BJ (cell line): ENCODE results near the gene DNAJC8. TPM values are rescaled to one million over a fixed set of nuclear protein-coding genes. Genes with fewer than 3 reads are reported as not detected.
A peak's percentile ranks its signal among the peaks of the same experiment; 100 is the strongest.

Experiments
- CTCF ChIA-PET: fragments of 350-600 bp; formaldehyde crosslinking; extraction: SDS; loops from one replicate; lab custom pipeline; 2021; ENCODE audit warnings: antibody characterized with exemption, inconsistent platforms; lab: Yijun Ruan, JAX
- POLR2A ChIA-PET: fragments of 300-600 bp; sonication (Branson Sonifier 250); formaldehyde crosslinking; extraction: SDS; loops from one replicate; lab custom pipeline; 2021; ENCODE audit warnings: antibody characterized with exemption; lab: Charles Lee
- DNase-seq: peaks from one replicate; pipeline ENCODE4 v3.0.0-alpha.2; 2011; ENCODE audit warnings: low read depth
- H3K27me3 ChIP-seq: 2 replicates; pipeline ENCODE4 v1.6.0; 2011; ENCODE audit warnings: low read length; ENCODE audit not compliant: control insufficient read depth, insufficient read depth
- H3K36me3 ChIP-seq: 2 replicates; pipeline ENCODE4 v1.5.1; 2011; ENCODE audit warnings: low read length; ENCODE audit not compliant: control insufficient read depth, insufficient read depth
- H3K4me3 ChIP-seq: 2 replicates; pipeline ENCODE4 v1.5.1; 2011; ENCODE audit warnings: low read depth, mild to moderate bottlenecking, control low read depth, low read length
- polyA minus RNA-seq: library from RNA; depleted of rRNA, polyadenylated mRNA; stranded (reverse); fragments of >200 nt; gene quantifications from 2 replicates; pipeline ENCODE4 v1.2.3, GENCODE V29; 2011; rRNA and poly(A)+ RNA removed
- polyA plus RNA-seq: library from polyadenylated mRNA; depleted of rRNA; stranded (reverse); fragments of >200 nt; gene quantifications from 2 replicates; pipeline ENCODE4 v1.2.3, GENCODE V29; 2011; rRNA removed
- TF ChIP-seq, protein P1 (sequence below): IDR thresholded peaks from 2 replicates; pipeline ENCODE4 v1.5.1; 2011; ENCODE audit warnings: low read depth, mild to moderate bottlenecking, control low read depth, inconsistent platforms, low read length, moderate library complexity; ENCODE audit not compliant: insufficient read depth

The DNAJC8 gene
- polyA plus RNA-seq (49.1 and 70.2 TPM in 2 replicates), polyA minus RNA-seq (14.0 and 17.1 TPM in 2 replicates)

GRCh38 chr1:28232558-28233263 lies at the start of gene DNAJC8:
DNAJC8 (minus strand) TSS chr1:28233029; CDS start chr1:28232998, 31 bp downstream.
- peak within 1 kb of the TSS; percentile 76 for H3K4me3 ChIP-seq
- TF ChIP-seq, protein P1, sequence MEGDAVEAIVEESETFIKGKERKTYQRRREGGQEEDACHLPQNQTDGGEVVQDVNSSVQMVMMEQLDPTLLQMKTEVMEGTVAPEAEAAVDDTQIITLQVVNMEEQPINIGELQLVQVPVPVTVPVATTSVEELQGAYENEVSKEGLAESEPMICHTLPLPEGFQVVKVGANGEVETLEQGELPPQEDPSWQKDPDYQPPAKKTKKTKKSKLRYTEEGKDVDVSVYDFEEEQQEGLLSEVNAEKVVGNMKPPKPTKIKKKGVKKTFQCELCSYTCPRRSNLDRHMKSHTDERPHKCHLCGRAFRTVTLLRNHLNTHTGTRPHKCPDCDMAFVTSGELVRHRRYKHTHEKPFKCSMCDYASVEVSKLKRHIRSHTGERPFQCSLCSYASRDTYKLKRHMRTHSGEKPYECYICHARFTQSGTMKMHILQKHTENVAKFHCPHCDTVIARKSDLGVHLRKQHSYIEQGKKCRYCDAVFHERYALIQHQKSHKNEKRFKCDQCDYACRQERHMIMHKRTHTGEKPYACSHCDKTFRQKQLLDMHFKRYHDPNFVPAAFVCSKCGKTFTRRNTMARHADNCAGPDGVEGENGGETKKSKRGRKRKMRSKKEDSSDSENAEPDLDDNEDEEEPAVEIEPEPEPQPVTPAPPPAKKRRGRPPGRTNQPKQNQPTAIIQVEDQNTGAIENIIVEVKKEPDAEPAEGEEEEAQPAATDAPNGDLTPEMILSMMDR = no peak
- ChIA-PET POLR2A (no interaction called here), CTCF (interaction anchor here (1.9 kb wide), 1 partner anchor 17 kb away, joined by 4 read pairs; no protein-coding TSS in a partner anchor)
- H3K27me3 ChIP-seq = no peaks in the 10 kb centered on the region
- no peaks in the 10 kb centered on the region; the same call in 1 of the 2 replicates for H3K36me3 ChIP-seq
- DNase-seq = no peak

DNA sequence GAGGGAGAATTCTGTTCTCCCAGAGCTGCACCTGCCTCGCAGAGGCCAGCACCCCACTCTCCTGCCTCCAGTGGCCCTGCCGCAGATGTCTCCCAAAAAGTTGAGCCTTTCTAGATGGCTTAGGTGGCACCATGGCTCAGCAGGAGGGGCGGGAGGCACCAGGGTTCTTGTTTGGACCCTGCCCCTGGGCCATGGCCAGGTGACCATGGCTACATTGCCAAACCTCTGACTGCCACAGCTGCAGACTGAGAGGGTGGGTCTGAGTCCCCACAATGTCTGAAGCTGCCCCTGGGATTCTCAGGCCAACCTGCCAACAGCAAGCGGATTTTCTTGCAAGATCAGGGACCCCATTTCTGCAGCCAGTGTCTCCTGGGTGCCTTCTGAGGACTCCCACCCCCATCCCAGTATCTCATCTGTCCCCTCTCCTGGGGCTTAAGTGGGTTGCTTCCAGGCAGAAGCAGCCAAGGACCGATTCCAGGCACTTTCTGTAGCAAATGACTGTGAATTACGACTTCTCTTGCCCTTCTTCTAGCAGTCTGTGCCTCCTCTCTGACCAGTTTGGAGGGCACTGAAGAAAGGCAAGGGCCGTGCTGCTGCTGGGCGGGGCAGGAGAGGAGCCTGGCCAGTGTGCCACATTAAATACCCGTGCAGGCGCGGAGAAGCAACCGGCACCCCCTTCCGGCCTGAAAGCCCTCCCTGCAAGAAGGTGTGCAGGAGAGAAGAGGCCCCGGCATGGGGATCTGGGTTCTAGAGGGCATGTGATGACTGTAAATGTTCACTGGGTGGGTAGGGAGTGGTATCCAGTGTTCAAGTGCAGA lies 49.0 kb upstream of the DNAJC8 start:
- CTCF ChIA-PET = no interaction called here
- POLR2A ChIA-PET = no interaction called here
- DNase-seq = no peak
- TF ChIP-seq, protein P1 = no peak
- Histone ChIP-seq H3K36me3 (peaks cover 49% of the 10 kb centered on the region), H3K4me3 (no peak overlapping the region), H3K27me3 (no peaks in the 10 kb centered on the region)

DNA sequence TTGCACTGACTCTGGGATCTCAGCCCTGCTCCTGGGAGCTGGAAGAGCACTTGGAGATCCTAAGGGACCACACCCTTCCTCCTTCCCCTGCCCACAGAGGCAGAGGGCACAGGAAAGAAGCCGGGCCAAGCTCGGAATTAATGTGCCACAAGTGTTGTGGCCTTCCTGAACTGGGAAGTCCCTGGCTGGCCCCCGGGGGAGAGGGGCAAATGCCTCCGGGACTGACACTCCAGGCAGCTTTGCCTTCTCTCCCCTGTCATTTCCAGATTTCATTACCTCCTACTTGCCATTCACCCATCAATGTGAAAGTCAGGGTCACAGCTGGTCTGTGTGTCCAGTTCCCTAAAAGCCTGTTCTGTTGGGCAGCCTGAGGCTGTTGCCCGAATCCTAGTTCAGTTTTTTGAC lies 48.1 kb upstream of the DNAJC8 start:
- H3K4me3 ChIP-seq = no peak overlapping the region
- no peaks in the 10 kb centered on the region for H3K27me3 ChIP-seq
- TF ChIP-seq, protein P1 = no peak
- POLR2A ChIA-PET = no interaction called here
- CTCF ChIA-PET = no interaction called here
- DNase-seq = no peak
- peaks cover 50% of the 10 kb centered on the region for H3K36me3 ChIP-seq

GRCh38 chr1:28280501-28280900 lies 47.7 kb upstream of the DNAJC8 start:
- CTCF ChIA-PET = interaction anchor here (1.0 kb wide), 1 partner anchor 17 kb away, joined by 4 read pairs; no protein-coding TSS in a partner anchor
- Histone ChIP-seq H3K27me3 (no peaks in the 10 kb centered on the region), H3K4me3 (no peak overlapping the region), H3K36me3 (peaks cover 54% of the 10 kb centered on the region)
- TF ChIP-seq, protein P1 = no peak
- POLR2A ChIA-PET = no interaction called here
- no peak for DNase-seq

- Histone ChIP-seq H3K27me3 (no peaks in the 10 kb centered on the region), H3K4me3 (no peak overlapping the region), H3K36me3 (peaks cover 56% of the 10 kb centered on the region)
- ChIA-PET CTCF (interaction anchor here (1.0 kb wide), 1 partner anchor 16 kb away, joined by 4 read pairs; no protein-coding TSS in a partner anchor), POLR2A (no interaction called here)
- TF ChIP-seq, protein P1 = no peak
- DNase-seq = no peak
Observed at GRCh38 chr1:28279721-28280120, 46.9 kb upstream of the DNAJC8 start.
